ENCODE results near the gene GRIN2D.
A peak's percentile ranks its signal among the peaks of the same experiment; 100 is the strongest.

The GRIN2D gene

GRCh38 chr19:48395170-48395455 lies 1.6 kb downstream of the GRIN2D start (continued):
- TF ChIP-seq ZNF280C (tag by site-specific recombination; IDR thresholded peaks at IDR 0.05) (no peak), SCRT2 (tag by site-specific recombination; IDR thresholded peaks at IDR 0.05) (no peak), ZNF350 (tag by site-specific recombination; IDR thresholded peaks at IDR 0.05) (no peak), GFI1B (tag by site-specific recombination; IDR thresholded peaks at IDR 0.05) (no peak)
- TF ChIP-seq, protein P1, sequence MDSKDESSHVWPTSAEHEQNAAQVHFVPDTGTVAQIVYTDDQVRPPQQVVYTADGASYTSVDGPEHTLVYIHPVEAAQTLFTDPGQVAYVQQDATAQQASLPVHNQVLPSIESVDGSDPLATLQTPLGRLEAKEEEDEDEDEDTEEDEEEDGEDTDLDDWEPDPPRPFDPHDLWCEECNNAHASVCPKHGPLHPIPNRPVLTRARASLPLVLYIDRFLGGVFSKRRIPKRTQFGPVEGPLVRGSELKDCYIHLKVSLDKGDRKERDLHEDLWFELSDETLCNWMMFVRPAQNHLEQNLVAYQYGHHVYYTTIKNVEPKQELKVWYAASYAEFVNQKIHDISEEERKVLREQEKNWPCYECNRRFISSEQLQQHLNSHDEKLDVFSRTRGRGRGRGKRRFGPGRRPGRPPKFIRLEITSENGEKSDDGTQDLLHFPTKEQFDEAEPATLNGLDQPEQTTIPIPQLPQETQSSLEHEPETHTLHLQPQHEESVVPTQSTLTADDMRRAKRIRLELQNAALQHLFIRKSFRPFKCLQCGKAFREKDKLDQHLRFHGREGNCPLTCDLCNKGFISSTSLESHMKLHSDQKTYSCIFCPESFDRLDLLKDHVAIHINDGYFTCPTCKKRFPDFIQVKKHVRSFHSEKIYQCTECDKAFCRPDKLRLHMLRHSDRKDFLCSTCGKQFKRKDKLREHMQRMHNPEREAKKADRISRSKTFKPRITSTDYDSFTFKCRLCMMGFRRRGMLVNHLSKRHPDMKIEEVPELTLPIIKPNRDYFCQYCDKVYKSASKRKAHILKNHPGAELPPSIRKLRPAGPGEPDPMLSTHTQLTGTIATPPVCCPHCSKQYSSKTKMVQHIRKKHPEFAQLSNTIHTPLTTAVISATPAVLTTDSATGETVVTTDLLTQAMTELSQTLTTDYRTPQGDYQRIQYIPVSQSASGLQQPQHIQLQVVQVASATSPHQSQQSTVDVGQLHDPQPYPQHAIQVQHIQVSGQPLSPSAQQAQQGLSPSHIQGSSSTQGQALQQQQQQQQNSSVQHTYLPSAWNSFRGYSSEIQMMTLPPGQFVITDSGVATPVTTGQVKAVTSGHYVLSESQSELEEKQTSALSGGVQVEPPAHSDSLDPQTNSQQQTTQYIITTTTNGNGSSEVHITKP (tag by site-specific recombination; IDR thresholded peaks at IDR 0.05), result no peak
- TF ChIP-seq, protein P2, sequence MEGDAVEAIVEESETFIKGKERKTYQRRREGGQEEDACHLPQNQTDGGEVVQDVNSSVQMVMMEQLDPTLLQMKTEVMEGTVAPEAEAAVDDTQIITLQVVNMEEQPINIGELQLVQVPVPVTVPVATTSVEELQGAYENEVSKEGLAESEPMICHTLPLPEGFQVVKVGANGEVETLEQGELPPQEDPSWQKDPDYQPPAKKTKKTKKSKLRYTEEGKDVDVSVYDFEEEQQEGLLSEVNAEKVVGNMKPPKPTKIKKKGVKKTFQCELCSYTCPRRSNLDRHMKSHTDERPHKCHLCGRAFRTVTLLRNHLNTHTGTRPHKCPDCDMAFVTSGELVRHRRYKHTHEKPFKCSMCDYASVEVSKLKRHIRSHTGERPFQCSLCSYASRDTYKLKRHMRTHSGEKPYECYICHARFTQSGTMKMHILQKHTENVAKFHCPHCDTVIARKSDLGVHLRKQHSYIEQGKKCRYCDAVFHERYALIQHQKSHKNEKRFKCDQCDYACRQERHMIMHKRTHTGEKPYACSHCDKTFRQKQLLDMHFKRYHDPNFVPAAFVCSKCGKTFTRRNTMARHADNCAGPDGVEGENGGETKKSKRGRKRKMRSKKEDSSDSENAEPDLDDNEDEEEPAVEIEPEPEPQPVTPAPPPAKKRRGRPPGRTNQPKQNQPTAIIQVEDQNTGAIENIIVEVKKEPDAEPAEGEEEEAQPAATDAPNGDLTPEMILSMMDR (tag by site-specific recombination; IDR thresholded peaks at IDR 0.05), result no peak

GRCh38 chr19:48395499-48395898 lies 2.0 kb downstream of the GRIN2D start:
- H3K4me1 ChIP-seq (ENCODE audit: control insufficient read depth, insufficient read depth, low read length), result peaks cover 12% of the 10 kb centered on the region
- H3K27ac ChIP-seq (ENCODE audit: extremely low read depth, low read depth, low read length), result no peak overlapping the region
- ChIA-PET POLR2A (interaction anchor here (0.6 to 0.8 kb wide), 2 partner anchors 19 to 21 kb away, joined by 4 to 5 read pairs; no protein-coding TSS in a partner anchor), CTCF (interaction anchor here (0.6 to 1.2 kb wide), 4 partner anchors 9 to 369 kb away, joined by 3 to 5 read pairs (median 4); no protein-coding TSS in a partner anchor)
- no peaks in the 10 kb centered on the region for H3K9me3 ChIP-seq (ENCODE audit: control insufficient read depth, insufficient read depth, low read depth, low read length)
- H3K36me3 ChIP-seq (ENCODE audit: control insufficient read depth in 2 of 2, insufficient read depth in 1 of 2, low read length in 2 of 2), result no peaks in the 10 kb centered on the region
- TF ChIP-seq, protein P3, sequence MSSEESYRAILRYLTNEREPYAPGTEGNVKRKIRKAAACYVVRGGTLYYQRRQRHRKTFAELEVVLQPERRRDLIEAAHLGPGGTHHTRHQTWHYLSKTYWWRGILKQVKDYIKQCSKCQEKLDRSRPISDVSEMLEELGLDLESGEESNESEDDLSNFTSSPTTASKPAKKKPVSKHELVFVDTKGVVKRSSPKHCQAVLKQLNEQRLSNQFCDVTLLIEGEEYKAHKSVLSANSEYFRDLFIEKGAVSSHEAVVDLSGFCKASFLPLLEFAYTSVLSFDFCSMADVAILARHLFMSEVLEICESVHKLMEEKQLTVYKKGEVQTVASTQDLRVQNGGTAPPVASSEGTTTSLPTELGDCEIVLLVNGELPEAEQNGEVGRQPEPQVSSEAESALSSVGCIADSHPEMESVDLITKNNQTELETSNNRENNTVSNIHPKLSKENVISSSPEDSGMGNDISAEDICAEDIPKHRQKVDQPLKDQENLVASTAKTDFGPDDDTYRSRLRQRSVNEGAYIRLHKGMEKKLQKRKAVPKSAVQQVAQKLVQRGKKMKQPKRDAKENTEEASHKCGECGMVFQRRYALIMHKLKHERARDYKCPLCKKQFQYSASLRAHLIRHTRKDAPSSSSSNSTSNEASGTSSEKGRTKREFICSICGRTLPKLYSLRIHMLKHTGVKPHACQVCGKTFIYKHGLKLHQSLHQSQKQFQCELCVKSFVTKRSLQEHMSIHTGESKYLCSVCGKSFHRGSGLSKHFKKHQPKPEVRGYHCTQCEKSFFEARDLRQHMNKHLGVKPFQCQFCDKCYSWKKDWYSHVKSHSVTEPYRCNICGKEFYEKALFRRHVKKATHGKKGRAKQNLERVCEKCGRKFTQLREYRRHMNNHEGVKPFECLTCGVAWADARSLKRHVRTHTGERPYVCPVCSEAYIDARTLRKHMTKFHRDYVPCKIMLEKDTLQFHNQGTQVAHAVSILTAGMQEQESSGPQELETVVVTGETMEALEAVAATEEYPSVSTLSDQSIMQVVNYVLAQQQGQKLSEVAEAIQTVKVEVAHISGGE (tag by site-specific recombination; conservative IDR thresholded peaks at IDR 0.05; ENCODE audit: low read depth), result no peak
- TF ChIP-seq ZNF621 (tag by site-specific recombination; IDR thresholded peaks at IDR 0.05) (no peak), GLIS2 (tag by site-specific recombination; IDR thresholded peaks at IDR 0.05) (peak; percentile 32; the same call in 1 of the 2 replicates), ELK4 (IDR thresholded peaks at IDR 0.05; ENCODE audit: borderline replicate concordance, low read depth, low read length) (no peak), ZNF248 (tag by site-specific recombination; IDR thresholded peaks at IDR 0.05) (no peak)
- TF ChIP-seq, protein P1 (tag by site-specific recombination; IDR thresholded peaks at IDR 0.05), result 0 out of 2 replicates have a peak, but pooled peaks have one; percentile 41
- H3K4me3 ChIP-seq (ENCODE audit: low read depth, low read length), result no peak overlapping the region
